ENCODE data around the gene CRIM1.

DNA sequence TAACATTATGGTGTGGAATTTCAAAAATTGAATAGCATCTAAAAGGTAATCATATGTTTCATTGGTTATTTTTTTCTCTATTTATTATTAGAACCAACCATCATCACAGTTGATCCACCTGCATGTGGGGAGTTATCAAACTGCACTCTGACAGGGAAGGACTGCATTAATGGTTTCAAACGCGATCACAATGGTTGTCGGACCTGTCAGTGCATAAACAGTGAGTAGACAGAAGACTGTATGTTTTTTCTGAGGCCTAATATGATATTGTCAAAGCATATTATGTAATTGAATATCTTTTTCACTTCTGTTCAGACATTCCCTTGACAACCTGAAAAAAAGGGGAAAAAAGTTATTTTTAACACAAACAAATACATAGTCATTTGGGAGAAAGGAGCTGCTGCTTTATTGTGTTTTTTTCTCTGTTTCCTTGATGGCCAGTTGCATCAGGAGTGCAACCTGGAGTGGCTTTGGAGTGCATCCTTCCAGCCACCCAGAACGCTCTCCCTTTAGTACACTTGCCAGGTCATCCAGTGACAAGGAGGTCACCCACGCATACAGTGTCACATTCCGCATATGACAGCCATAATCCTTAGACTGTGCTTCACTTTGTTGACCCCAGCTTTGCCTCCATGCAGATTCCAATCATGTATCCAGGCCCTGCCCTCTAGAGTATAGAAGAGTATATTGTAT lies 143.7 kb downstream of the CRIM1 start:
- TF ChIP-seq E2F5 (CRISPR knock-in tag; IDR thresholded peaks at IDR 0.05) (no peak), GTF2I (CRISPR knock-in tag; conservative IDR thresholded peaks at IDR 0.05) (no peak), RELA (CRISPR knock-in tag; IDR thresholded peaks at IDR 0.05; ENCODE audit: borderline replicate concordance) (no peak)
- TF ChIP-seq, protein P1, sequence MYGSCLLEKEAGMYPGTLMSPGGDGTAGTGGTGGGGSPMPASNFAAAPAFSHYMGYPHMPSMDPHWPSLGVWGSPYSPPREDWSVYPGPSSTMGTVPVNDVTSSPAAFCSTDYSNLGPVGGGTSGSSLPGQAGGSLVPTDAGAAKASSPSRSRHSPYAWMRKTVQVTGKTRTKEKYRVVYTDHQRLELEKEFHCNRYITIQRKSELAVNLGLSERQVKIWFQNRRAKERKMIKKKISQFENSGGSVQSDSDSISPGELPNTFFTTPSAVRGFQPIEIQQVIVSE (CRISPR knock-in tag; IDR thresholded peaks at IDR 0.05; ENCODE audit: borderline replicate concordance) = no peak
